Measurements from ENCODE around the gene GRB7.

Gene GRB7

DNA sequence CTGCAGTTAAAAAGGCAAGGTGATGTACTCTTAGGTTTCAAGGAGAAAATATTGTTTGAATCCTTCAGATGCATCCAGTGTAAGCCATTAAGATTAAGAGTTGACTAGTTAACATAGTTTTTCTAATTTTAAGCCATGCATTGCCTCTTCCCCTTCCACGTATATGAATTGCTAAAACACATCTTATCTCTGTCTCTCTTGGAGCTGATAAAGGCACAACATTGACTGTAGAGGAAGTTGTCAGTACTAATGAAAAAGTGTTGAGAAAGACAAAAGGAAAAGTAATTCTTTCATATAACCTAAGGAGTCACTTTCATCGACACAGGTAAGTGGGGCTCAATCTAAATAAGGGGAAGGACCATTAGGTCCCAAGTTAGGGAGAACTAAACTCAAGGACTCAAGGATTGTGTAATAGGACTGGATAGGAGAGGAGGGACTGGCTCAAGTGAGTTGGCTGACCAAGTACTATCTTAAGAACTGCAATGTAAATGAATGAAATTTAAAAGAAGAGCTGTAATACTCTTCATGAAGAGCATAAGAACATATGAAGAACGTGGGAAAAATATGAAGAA, 55.6 kb downstream of the GRB7 start:
- in situ Hi-C loops (cut with HindIII; ENCODE audit: low sequenced_read_pairs), result loop anchor here (5.0 kb wide), 1 partner anchor 39 kb away; no protein-coding TSS in a partner anchor

GRCh38 chr17:39794249-39794970, 56.7 kb downstream of the GRB7 start:
- in situ Hi-C loops (cut with HindIII; ENCODE audit: low sequenced_read_pairs), result loop anchor here (5.0 kb wide), 1 partner anchor 38 kb away; no protein-coding TSS in a partner anchor
